Measurements from ENCODE around the gene ST3GAL5.

DNA sequence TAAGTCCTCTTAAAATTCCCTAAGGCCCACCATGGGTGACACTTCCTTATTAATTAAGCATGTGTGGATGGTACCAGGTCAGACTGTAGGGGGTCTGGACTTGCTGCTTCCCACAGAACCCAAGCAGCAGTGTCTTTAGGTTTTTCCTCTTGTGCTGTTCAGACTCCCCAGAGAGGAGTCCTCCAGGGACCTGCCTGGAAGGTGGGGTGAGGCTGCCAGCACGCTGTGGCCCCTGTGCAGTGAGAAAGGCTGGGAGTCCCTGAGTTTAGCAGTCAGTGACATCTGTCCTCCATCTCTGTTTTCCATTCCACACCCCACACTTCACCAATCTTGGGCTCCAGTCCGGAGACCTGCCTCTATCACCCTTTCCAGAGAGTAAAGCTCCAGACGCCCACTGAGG is 18.0 kb upstream of the ST3GAL5 start:
- TF ChIP-seq, protein P1, sequence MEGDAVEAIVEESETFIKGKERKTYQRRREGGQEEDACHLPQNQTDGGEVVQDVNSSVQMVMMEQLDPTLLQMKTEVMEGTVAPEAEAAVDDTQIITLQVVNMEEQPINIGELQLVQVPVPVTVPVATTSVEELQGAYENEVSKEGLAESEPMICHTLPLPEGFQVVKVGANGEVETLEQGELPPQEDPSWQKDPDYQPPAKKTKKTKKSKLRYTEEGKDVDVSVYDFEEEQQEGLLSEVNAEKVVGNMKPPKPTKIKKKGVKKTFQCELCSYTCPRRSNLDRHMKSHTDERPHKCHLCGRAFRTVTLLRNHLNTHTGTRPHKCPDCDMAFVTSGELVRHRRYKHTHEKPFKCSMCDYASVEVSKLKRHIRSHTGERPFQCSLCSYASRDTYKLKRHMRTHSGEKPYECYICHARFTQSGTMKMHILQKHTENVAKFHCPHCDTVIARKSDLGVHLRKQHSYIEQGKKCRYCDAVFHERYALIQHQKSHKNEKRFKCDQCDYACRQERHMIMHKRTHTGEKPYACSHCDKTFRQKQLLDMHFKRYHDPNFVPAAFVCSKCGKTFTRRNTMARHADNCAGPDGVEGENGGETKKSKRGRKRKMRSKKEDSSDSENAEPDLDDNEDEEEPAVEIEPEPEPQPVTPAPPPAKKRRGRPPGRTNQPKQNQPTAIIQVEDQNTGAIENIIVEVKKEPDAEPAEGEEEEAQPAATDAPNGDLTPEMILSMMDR (IDR thresholded peaks at IDR 0.05 in 4 of 5, conservative IDR thresholded peaks at IDR 0.05 in 1 of 5), result no peak
- TF ChIP-seq POLR2A (IDR thresholded peaks at IDR 0.05), result no peak
